Heart left ventricle (tissue), 16 donors: ENCODE measurements around the gene SLIT3. TPM values are rescaled to one million over a fixed set of nuclear protein-coding genes. Genes with fewer than 3 reads are reported as not detected.

Source experiments
- ATAC-seq, 4 donors: fragments of 200-7000 bp; cut with Tn5 transposase; one replicate each; pipeline ENCODE4 v1.9.1; 2020 to 2022; ENCODE audit warnings: moderate library complexity in 4 of 4, mild to moderate bottlenecking in 3 of 4, moderate number of reproducible peaks in 1 of 4
- DNase-seq, 5 donors: peaks; one replicate each; pipeline ENCODE4 v3.0.0-alpha.2; 2020
- H3K27ac ChIP-seq, 12 donors: fragments of 200-600 bp; sonication (generic) in 4 of 12; one replicate each; pipeline versions ENCODE4 v1.5.0 to v1.8.0; 2016 to 2022; ENCODE audit warnings: mild to moderate bottlenecking in 2 of 12
- H3K27me3 ChIP-seq, 9 donors: fragments of 200-600 bp; sonication (generic) in 2 of 9; one replicate each; pipeline versions ENCODE4 v1.5.1 to v1.8.0; 2016 to 2022; ENCODE audit warnings: mild to moderate bottlenecking in 3 of 9
- H3K36me3 ChIP-seq, 9 donors: fragments of 200-600 bp; sonication (generic) in 2 of 9; one replicate each; pipeline versions ENCODE4 v1.5.0 to v1.8.0; 2018 to 2022; ENCODE audit warnings: mild to moderate bottlenecking in 2 of 9
- H3K4me1 ChIP-seq, 12 donors: fragments of 200-600 bp; sonication (generic) in 4 of 12; one replicate each; pipeline versions ENCODE4 v1.5.0 to v1.8.0; 2016 to 2022; ENCODE audit warnings: mild to moderate bottlenecking in 3 of 12
- H3K4me3 ChIP-seq, 12 donors: fragments of 200-600 bp; sonication (generic) in 4 of 12; one replicate each; pipeline versions ENCODE4 v1.5.0 to v1.8.0; 2017 to 2022; ENCODE audit warnings: mild to moderate bottlenecking in 9 of 12, moderate library complexity in 4 of 12
- H3K9me3 ChIP-seq, 12 donors: fragments of 200-600 bp; sonication (generic) in 4 of 12; one replicate each; pipeline versions ENCODE4 v1.5.0 to v1.8.0; 2016 to 2022; ENCODE audit warnings: mild to moderate bottlenecking in 1 of 12
- POLR2A ChIP-seq, 2 donors: fragments of 450-650 bp; IDR thresholded peaks; one replicate each; pipeline ENCODE4 v1.6.1; 2017; ENCODE audit warnings: antibody characterized with exemption in 2 of 2, mild to moderate bottlenecking in 2 of 2, moderate library complexity in 2 of 2
- WGBS, 4 donors: extraction: QIAGEN DNeasy Blood & Tissue Kit in 2 of 4; methylation state at CpG; one replicate each; pipeline versions ENCODE4 v1.1.5 to v1.1.7; 2013 to 2018; 5-methylcytosine and 5-hydroxymethylcytosine counted together
- intact Hi-C, 10 donors: fragments of 100-400 bp; cut with DNase I; formaldehyde crosslinking; loops; one replicate each; pipeline versions ENCODE4 v1.11.1 to v1.14.2; 2022
- polyA plus RNA-seq, 2 donors: library from polyadenylated mRNA; stranded (reverse); fragments of 200-250 nt; gene quantifications; one replicate each; pipeline ENCODE4 v1.2.3, GENCODE V29; 2013
- total RNA-seq, 9 donors: library from RNA; depleted of rRNA in 2 of 9; stranded (reverse); fragments of >200 nt in 2 of 9; fragmentation: NEBNext Ultra II Directional in 3 of 9; extraction: Animal tissue kit (Norgen Biotek cat#: 25700) in 3 of 9; gene quantifications; one replicate each; pipeline versions ENCODE4 v1.1.0 to v1.2.4, GENCODE V29; 2016 to 2023
- TF ChIP-seq, protein P1 (sequence below), 12 donors: fragments of 200-600 bp; sonication (generic) in 4 of 12; IDR thresholded peaks; one replicate each; pipeline versions ENCODE4 v1.5.0 to v1.8.0; 2018 to 2022; ENCODE audit warnings: antibody characterized with exemption in 12 of 12, mild to moderate bottlenecking in 5 of 12
- donor health status: ischemic (EF 13 %, LVEDD 7.1; RV severe dilation, severe dysfunction).
- donor health status: healthy with polysubstance abuse.
- donor health status: DM: no; HTN: yes; CAD: no.
- donor health status: DM: no; HTN: no; CAD: no.
- donor health status: ischemic (EF 25% LVEDD 6.9; RV normal size, moderate dysfunction).
- donor health status: ischemic (EF 25% LVEDD 5.7; RV mildly dilated, moderate dysfunction).
- donor health status: healthy.
- donor health status: DM: yes; HTN: yes; CAD: no.
- donor health status: ischemic (EF 35%, LVEDD 5.7; RV mildly dilated, moderate dysfunction).
- donor health status: nonischemic (EF 11% LVEDD 7.7; RV severe dilation, severe dysfunction).
- donor health status: DM: yes; HTN: yes; CAD: no.
- donor health status: PGD.
- donor health status: ischemic (EF 29% LVEDD 5.4; RV normal size, mild dysfunction).
- donor health status: nonischemic (EF 23%, LVEDD 6.1; RV moderate dilation, normal function).

The SLIT3 gene
- total and polyA plus RNA-seq, 11 donors = 2.3 to 40.3 (median 14.4) TPM

DNA sequence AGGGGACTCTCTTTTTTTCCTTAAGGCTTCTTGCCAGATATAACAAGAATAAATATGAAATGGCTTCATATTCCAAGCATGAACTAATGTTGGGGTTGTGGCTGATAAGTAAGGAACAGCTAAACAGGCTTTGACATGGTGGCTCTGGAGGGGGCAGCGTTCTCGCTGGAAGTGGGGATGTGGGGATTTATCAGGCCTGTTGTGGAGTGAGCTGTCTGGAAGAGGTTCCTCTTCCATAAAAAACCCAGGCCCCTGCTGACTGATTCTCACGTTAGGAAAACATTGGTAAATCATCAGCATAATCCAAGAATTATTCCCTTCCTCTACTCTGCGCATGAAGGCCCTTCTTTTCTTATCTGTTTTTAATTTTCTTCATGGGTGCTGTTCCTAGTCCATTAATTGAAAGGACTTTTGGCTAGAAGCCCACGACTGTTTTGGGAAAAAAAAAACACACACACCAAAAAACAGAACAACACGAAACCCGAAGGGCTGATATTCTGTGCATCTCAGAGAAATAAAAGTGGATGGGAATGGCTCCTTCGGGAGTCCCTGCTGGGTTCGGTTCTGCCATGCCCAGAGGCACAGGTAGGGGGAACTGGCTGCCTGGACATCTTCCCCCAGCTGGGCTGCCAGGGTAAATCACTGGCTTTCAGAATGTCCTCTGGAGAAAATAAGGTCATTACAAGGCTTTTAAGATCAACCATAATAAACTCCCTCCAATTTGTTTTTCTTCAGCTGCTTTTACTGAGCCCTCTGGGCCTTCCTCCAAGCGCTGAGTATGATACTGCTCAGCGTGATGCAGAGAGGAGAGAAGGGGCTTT lies 297.0 kb downstream of the SLIT3 start:
- Histone ChIP-seq H3K36me3 (no peaks in the 10 kb centered on the region), H3K4me1 (peaks cover 0 to 27% (median 0%) of the 10 kb centered on the region in 12 donors), H3K27me3 (peaks cover 0 to 7% (median 0%) of the 10 kb centered on the region in 9 donors), H3K9me3 (no peaks in the 10 kb centered on the region), H3K27ac (peak overlapping the region in 7 of 12 donors; percentile 0 to 58 (median 25)), H3K4me3 (no peak overlapping the region)
- intact Hi-C loops = no loop called here
- WGBS, 4 donors = 56 to 70% (median 61%) methylated on average over 11 of the region's 11 CpGs
- DNase-seq = no peak
- ATAC-seq = peak in 3 of 4 donors; percentile 41 to 47 (median 41)
- TF ChIP-seq, protein P1, sequence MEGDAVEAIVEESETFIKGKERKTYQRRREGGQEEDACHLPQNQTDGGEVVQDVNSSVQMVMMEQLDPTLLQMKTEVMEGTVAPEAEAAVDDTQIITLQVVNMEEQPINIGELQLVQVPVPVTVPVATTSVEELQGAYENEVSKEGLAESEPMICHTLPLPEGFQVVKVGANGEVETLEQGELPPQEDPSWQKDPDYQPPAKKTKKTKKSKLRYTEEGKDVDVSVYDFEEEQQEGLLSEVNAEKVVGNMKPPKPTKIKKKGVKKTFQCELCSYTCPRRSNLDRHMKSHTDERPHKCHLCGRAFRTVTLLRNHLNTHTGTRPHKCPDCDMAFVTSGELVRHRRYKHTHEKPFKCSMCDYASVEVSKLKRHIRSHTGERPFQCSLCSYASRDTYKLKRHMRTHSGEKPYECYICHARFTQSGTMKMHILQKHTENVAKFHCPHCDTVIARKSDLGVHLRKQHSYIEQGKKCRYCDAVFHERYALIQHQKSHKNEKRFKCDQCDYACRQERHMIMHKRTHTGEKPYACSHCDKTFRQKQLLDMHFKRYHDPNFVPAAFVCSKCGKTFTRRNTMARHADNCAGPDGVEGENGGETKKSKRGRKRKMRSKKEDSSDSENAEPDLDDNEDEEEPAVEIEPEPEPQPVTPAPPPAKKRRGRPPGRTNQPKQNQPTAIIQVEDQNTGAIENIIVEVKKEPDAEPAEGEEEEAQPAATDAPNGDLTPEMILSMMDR (IDR thresholded peaks at IDR 0.05) = peak in 8 of 12 donors; percentile 9 to 38 (median 22)
- TF ChIP-seq POLR2A (IDR thresholded peaks at IDR 0.05) = no peak

DNA sequence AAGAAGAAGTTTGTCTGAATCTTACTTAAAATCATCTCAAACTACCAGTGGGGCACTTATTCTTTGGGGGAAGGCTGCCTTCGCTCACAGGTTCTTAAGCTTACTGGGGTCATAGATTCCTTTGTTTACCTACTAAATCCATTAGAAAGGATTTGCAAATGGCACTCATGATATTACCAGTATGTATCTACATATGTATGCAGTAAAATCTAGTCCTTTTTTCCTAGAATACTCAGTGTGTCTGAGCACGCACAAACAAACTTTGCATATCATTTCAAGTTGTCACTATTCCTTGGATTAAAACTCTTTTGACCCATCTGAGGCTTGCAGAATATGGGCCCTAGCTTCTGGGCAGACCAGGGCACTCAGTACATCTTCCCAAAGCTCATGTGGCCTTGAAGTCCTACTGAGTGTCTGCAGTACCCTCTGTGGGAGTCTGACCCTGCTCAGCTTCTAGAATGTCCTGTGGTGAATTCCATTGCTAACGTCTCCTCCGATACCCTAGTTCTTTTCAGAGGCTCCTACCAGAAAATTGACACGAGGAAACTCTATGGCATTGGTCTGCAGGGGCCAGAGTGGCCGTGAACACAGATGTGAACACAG lies 297.9 kb downstream of the SLIT3 start:
- Histone ChIP-seq H3K4me1 (peaks cover 0 to 25% (median 0%) of the 10 kb centered on the region in 12 donors), H3K27me3 (peaks cover 0 to 7% (median 0%) of the 10 kb centered on the region in 9 donors), H3K27ac (peak overlapping the region in 1 of 12 donors; percentile 0), H3K4me3 (no peak overlapping the region), H3K36me3 (no peaks in the 10 kb centered on the region), H3K9me3 (no peaks in the 10 kb centered on the region)
- no peak for DNase-seq
- intact Hi-C loops = no loop called here
- no peak for TF ChIP-seq POLR2A (IDR thresholded peaks at IDR 0.05)
- TF ChIP-seq, protein P1 (IDR thresholded peaks at IDR 0.05) = no peak
- WGBS, 4 donors = 78 to 86% (median 85%) methylated on average over 6 of the region's 6 CpGs
- no peak for ATAC-seq

DNA sequence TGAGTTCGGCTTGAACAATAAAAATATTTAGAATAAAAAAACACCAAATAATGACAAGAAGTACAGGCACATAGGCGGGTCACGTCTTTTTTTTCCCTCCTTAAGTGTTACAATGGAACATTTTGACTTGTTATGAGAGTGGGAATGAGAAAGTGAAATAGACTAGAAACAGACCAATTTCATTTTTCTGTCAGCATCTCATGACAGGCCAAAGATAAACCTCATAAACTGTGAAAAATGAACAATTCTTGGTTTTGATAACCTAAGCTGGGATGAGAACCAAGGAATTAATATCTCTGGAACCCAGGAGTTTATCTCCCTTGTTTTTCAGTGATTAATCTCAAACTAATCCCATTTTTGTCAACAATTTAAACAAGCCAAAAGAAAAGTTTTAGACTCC lies 299.5 kb downstream of the SLIT3 start:
- TF ChIP-seq, protein P1 (IDR thresholded peaks at IDR 0.05) = no peak
- no peak for TF ChIP-seq POLR2A (IDR thresholded peaks at IDR 0.05)
- Histone ChIP-seq H3K27me3 (peaks cover 0 to 7% (median 0%) of the 10 kb centered on the region in 9 donors), H3K4me1 (peaks cover 0 to 25% (median 0%) of the 10 kb centered on the region in 12 donors), H3K4me3 (peak overlapping the region in 1 of 12 donors; percentile 1), H3K9me3 (no peaks in the 10 kb centered on the region), H3K36me3 (no peaks in the 10 kb centered on the region), H3K27ac (no peak overlapping the region)
- intact Hi-C loops = no loop called here
- ATAC-seq (no peak), DNase-seq (no peak)
- WGBS, 4 donors = 66 to 81% (median 74%) methylated on average over 3 of the region's 3 CpGs

DNA sequence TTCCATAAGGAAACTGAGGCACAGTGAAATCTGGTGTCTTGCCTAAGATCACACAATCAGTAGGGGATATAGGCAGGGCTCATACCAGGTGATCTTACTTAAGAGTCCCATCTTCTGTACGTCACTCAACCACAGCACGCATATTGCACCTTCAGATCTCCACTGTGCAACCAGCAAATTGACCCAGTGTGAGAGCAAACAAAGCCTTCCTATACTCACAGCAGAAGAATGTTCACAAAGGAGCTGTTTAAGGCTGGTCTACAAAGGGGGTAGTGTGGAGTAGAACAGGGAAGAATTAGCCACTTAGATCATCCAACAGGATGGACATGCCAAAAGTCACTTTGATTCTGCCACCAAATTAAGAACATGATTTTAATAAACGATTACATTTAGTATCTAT lies 305.9 kb downstream of the SLIT3 start:
- Histone ChIP-seq H3K36me3 (no peaks in the 10 kb centered on the region), H3K4me3 (no peak overlapping the region), H3K27me3 (peaks cover 0 to 7% (median 0%) of the 10 kb centered on the region in 9 donors), H3K27ac (no peak overlapping the region), H3K9me3 (no peaks in the 10 kb centered on the region), H3K4me1 (peaks cover 0 to 9% (median 0%) of the 10 kb centered on the region in 12 donors)
- no peak for ATAC-seq
- 88 to 93% (median 89%) methylated on average over 3 of the region's 3 CpGs for WGBS, 4 donors
- intact Hi-C loops = loop anchor here in 1 of 10 donors (10.0 kb wide), 1 partner anchor 580 kb away; no protein-coding TSS in a partner anchor
- no peak for DNase-seq
- TF ChIP-seq, protein P1 (IDR thresholded peaks at IDR 0.05) = no peak
- no peak for TF ChIP-seq POLR2A (IDR thresholded peaks at IDR 0.05)
